GM19372 (cell line): ENCODE measurements around the gene BAZ2A.
A peak's percentile ranks its signal among the peaks of the same experiment; 100 is the strongest.
"Not testable (repeated sequence)": the region's sequence is repeated elsewhere in the genome, so short reads cannot be mapped to it uniquely, and the experiment has no call there.

Source experiments
- ATAC-seq: cut with Tn5 transposase; IDR thresholded peaks from one replicate; pipeline ENCODE4 v1.9.1; 2021; ENCODE audit warnings: mild to moderate bottlenecking, low read depth, moderate library complexity; ENCODE audit not compliant: unreplicated experiment

Gene BAZ2A

GRCh38 chr12:56630180-56630632, at the start of gene BAZ2A:
TSS of gene BAZ2A (minus strand) at chr12:56630326. CDS start at chr12:56617530, 12,796 bp downstream.
- peak; percentile 45 for ATAC-seq

DNA sequence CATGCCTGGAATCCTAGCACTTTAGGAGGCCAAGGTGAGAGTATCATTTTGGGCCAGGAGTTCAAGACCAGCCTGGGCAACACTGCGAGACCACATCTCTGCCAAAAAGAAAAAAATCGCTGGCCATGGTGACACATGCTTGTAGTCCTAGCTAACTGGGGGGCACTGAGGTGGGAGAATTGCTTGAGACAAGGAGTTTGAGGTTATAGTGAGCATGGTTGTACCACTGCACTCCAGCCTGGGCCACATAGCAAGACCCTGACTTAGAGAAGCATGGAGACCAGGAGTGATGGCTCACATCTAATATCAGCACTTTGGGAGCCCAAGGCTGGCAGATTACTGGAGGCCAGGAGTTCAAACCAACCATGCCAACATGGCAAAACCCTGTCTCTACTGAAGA, 48.7 kb upstream of the BAZ2A start:
- ATAC-seq = no peak

DNA sequence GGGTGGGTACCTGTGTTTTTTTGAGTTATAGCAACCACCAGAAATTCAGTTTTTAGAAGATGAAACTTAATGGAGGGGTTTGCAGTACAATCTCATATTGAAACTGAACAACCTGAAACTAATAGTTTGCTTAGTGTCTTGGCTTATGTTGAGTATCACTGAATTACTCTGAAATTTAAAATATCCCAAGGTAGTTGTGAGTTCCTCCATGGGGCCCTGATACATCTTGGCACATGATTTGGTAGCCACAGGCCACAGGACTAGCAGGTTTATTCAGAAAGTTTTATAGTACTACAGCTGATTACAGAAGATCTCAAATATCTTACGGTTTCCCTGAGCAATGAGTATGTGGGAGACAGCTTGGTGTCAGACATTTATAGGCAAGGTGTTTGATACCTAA, 47.6 kb upstream of the BAZ2A start:
- no peak for ATAC-seq

DNA sequence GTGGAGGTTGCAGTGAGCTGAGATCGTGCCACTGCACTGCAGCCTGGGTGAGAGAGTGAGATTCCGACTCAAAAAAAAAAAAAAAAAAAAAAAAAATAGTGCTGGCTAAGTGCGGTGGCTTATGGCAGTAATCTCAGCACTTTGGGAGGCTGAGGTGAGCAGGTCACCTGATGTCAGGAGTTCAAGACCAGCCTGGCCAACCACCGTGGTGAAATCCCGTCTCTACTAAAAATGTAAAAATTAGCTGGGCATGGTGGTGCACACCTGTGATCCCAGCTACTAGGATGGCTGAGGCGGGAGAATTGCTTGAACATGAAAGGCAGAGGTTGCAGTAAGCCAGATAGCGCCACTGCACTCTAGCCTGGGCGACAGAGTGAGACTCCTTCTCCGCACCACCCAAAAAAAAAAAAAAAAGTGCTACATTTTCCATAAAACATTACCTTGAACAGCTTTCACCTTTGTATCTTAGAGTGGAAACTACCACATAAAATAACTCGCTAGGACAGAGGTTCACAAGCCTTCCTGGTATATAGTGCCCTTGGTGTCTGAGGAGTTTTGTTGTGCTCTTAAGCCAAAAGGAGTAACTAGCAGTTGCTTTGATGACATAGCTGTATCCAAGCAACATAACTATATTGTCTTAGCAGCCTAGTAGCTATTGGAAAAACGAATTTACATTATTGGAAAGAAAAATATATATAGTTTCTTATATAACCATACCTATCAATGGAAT, 46.9 kb upstream of the BAZ2A start:
- ATAC-seq = no peak

DNA sequence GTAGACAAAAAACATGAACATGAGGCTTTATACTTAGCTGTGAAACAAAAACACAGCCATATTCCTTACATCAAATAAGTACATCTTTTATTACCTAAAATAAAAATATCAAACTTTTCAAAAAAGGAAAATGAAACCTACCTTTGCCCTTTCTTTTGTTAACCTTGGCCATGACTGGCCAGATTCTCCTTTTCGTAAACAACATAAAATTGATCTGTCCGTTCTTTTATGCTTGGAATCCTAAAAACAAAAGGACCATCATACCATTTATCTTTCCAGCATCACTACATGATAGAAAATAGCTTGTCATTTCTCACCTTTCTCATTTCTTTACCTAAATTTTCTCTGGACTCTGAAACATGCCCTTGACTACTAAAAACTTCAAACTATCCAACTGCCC, 41.5 kb upstream of the BAZ2A start:
- ATAC-seq = no peak

DNA sequence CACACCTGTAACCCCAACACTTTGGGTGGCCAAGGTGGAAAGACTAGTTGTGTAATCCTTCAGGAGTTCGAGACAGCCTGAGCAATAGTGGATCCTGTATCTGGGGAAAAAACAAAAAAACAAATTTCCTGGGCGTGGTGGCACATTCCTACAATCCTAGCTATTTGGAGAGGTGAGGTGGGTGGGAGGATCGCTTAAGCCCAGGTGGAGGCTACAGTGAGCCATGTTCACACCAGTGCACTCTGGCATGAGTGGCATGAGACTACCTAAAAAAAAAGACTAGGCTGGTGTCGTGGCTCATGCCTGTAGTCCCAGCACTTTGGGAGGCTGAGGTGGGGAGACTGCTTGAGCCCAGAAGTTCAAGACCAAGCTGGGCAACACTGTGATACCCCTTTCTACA, 40.7 kb upstream of the BAZ2A start:
- ATAC-seq = no peak

DNA sequence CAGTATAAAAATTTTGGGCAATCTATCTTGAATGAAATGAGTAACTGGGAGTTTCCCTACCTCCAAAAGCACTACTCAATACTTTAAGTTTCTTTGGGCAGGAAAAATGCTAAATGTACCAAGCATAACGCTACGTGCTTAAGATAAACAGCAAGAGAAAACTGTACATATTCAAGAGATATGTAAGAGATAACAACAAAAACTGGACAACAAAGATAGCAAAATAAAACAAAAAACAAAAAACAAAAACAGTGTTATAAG, 38.0 kb upstream of the BAZ2A start:
- ATAC-seq = no peak

DNA sequence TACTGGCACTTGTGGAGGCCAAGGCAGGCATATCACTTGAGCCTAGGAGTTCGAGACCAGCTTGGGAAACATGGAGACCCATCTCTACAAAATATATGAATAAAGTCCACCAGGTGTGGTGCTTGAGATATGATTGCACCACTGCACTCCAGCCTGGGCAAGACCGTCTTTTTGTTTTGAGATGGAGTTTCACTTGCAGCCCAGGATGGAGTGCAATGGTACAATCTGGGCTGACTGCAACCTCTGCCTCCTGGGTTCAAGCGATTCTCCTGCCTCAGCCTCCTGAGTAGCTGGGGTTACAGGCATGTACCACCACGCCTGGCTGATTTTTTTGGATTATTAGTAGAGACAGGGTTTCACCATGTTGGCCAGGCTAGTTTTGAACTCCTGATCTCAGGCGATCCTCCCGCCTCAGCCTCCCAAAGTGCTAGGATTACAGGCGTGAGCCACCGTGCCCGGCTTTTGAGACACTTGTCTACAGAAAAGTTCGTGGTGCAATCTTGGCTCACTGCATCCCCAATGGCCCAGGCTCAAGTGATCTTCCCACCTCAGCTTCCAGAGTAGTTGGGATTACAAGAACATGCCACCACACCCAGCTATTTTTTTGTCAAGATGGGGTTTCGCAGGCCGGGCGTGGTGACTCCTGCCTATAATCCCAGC, 32.0 kb upstream of the BAZ2A start:
- no peak for ATAC-seq

DNA sequence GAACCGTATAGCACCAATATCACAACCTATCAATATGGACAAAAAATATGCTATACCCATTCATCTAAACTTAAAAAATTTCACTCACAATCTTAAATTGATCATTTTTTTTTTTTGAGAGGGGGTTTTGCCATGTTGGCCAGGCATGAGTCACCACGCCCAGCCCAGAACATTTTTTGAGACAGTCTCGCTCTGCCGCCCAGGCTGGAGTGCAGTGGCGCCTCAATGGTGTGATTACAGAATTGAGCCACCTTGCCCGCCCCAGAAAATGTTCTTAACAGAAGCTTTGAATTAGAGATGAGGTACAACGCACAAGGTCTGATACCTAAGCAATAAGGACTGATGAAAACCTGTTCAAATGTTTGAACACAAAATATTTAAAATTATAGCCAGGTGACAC, 31.4 kb upstream of the BAZ2A start:
- ATAC-seq = no peak

GRCh38 chr12:56658921-56659320, 28.8 kb upstream of the BAZ2A start:
- ATAC-seq = no peak

GRCh38 chr12:56657416-56658379, 27.6 kb upstream of the BAZ2A start:
- ATAC-seq = no peak

- ATAC-seq = not testable (repeated sequence)
Measured at GRCh38 chr12:56653781-56654180, 23.7 kb upstream of the BAZ2A start.

- ATAC-seq = not testable (repeated sequence)
Measured at GRCh38 chr12:56648023-56648422, 17.9 kb upstream of the BAZ2A start.

DNA sequence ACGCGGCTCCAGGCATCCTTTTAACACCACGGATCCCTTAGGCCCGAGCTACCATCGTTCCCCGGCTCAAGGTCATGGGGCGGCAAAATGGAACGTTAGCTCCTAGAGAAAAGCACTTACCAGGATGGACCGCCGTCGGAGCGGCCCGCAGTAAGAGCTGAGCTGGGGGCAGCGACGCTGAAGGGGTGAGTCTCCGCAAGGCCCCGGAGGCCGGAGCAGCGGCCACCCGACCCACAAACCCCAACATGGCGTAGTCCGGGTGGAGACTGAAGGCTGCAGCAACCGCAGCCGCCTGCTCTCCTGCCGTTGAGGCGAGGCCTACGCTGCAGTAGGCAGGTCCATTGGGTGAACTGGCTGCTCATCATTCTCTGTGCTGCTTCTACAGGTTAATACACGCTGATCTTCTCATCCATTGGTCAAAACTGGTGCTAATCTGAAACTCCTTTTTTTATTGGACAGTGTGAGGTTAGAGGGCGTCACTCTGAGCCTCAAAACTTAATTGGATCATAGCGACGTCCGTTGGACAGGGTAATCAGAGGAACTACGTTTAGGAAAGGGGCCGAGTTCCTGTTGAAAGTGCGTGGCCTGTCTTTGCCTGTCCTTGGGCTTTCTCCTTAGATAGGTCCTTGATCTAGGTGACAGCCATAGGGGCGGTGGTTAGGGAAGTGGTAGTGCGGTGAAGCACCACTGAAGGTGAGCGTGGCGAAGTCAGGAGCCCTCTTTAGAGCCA, 15.8 kb upstream of the BAZ2A start, which contains the start of gene ATP5F1B:
Gene ATP5F1B (minus strand): TSS at position 268 of the 730 bp plus-strand sequence. CDS start 21 bp downstream, at position 247.
- ATAC-seq = peak; percentile 99

GRCh38 chr12:56645201-56645716, 15.1 kb upstream of the BAZ2A start:
- ATAC-seq = no peak

GRCh38 chr12:56644654-56645053, 14.5 kb upstream of the BAZ2A start:
- no peak for ATAC-seq

DNA sequence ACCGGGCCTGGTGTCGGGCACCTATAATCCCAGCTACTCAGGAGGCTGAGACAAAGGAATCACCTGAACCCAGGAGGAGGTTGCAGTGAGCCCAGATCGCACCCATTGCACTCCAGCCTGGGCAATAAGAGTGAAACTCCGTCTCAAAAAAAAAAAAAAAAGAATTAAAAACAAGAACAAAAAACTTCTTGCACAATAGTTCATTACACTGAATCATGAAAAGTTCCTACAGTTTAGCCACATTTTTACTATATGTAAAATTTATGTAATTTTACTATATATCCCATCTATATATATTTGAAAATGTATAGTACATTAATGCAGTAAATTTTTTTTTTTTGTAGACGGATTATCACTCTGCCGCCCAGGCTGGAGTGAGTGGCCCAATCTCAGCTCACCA, 11.1 kb upstream of the BAZ2A start:
- ATAC-seq = no peak

DNA sequence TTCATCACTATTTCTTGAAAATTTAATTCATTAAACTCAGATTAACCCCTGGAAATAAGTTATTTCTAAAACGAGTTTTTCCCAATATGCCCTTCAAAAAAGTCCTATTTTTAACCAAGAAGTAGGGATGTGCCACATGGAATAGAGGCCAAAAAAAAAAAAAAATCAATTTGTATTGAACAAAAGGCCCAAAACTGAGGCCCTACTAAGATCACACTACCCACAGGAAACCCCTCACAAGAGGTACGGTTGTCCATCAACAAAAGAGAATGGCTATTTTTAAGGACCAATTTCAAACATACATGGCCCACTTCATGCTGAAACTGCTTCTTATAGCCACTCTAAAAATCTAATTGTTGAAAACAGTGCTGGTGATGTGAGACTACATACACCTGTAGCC, 7.5 kb upstream of the BAZ2A start:
- ATAC-seq = no peak

DNA sequence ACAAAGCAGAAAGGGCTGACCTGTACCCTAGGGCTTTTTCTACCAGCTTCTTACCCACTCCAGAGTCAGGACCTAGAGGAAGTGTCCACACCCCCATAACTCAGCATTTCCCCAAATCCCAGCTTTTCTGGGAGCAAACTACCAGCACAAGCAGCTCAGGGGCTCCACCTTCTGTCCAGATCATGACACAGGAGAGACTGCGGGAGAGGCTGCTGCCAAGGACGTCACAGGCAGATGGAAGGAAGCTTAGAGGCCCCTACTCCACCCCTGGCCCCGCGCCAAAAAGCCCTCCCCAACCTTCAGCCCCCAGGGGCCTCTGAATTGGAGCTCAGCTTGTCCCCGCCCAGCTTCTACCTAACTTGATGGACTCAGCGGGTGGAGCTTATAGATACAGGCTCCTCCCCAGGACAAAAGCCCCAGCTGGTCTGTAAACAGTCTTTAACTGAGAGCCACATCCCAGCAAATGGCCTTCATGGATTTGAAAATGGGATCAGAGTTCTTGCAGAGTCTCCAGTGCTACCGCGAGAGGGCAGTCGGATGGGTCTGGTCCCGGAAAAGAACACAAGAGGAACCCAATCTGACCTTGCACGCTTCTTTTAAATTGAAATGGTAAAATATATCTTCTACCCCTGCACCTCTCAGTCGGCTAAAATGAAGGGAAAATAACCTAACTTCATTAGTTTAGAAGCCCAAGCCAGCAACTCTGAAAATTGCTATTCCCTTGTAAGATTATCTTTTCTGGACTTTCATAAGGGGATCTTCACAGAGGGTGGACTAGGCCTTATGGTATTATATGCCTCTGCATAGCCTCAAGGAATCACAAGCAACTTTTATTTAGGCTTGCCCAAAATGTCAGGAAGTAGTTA, 6.8 kb upstream of the BAZ2A start:
- ATAC-seq = peak; percentile 50
